B cell (primary cell): ENCODE data around the gene NHS. TPM values are rescaled to one million over a fixed set of nuclear protein-coding genes. Genes with fewer than 3 reads are reported as not detected.

Source experiments
- ATAC-seq: fragments of 200-7000 bp; cut with Tn5 transposase; one replicate; pipeline ENCODE4 v1.10.0; 2021; ENCODE audit warnings: low read depth, mild to moderate bottlenecking, moderate number of reproducible peaks, moderate library complexity
- CTCF ChIA-PET: fragments of 350-600 bp; sonication (Branson Sonifier 250); formaldehyde crosslinking; loops from one replicate; lab custom pipeline; 2021; ENCODE audit warnings: antibody characterized with exemption, inconsistent platforms; lab: Charles Lee
- POLR2A ChIA-PET: fragments of 350-600 bp; sonication (Branson Sonifier 250); formaldehyde crosslinking; loops from one replicate; lab custom pipeline; 2021; ENCODE audit warnings: antibody characterized with exemption; lab: Charles Lee
- DNase-seq: peaks from one replicate; pipeline ENCODE4 v3.0.0; 2013
- H2AFZ ChIP-seq: 2 replicates; pipeline ENCODE4 v1.6.1; 2012; ENCODE audit warnings: mild to moderate bottlenecking, low read depth, low read length; ENCODE audit not compliant: insufficient read depth, poor library complexity, severe bottlenecking
- H3K27ac ChIP-seq, 2 donors: 1 replicate in 1 of 2; 2 replicates in 1 of 2; pipeline ENCODE4 v1.5.1; 2012 to 2013; ENCODE audit warnings: low read length in 2 of 2, mild to moderate bottlenecking in 2 of 2, moderate library complexity in 1 of 2
- H3K27me3 ChIP-seq, 4 experiments: fragments of 200-600 bp in 1 of 4; sonication (generic) in 1 of 4; replicated peaks in 1 of 4; 1 replicate in 2 of 4; 2 replicates in 2 of 4; pipeline versions ENCODE4 v1.6.1 to v1.7.0; 2013 to 2016; ENCODE audit warnings: low read length in 3 of 4, mild to moderate bottlenecking in 2 of 4, mixed read lengths in 1 of 4, moderate library complexity in 1 of 4; ENCODE audit not compliant: insufficient read depth in 4 of 4, control insufficient read depth in 3 of 4; ENCODE audit errors: control extremely low read depth in 1 of 4
- H3K36me3 ChIP-seq, 2 experiments: replicated peaks in 1 of 2; 1 replicate in 1 of 2; 2 replicates in 1 of 2; pipeline versions ENCODE4 v1.6.1 to v1.7.1; 2013; ENCODE audit warnings: low read length in 1 of 2; ENCODE audit not compliant: insufficient read depth in 2 of 2, control insufficient read depth in 1 of 2; ENCODE audit errors: control extremely low read depth in 1 of 2, extremely low read depth in 1 of 2
- H3K4me1 ChIP-seq, 2 donors: fragments of 200-600 bp in 1 of 2; sonication (generic) in 1 of 2; 1 replicate in 1 of 2; 2 replicates in 1 of 2; pipeline versions ENCODE4 v1.5.1 to v1.6.1; 2013 to 2017; ENCODE audit warnings: low read length in 2 of 2; ENCODE audit not compliant: control insufficient read depth in 2 of 2, insufficient read depth in 2 of 2
- H3K4me2 ChIP-seq: replicated peaks from 2 replicates; pipeline ENCODE3; 2012; ENCODE audit warnings: mild to moderate bottlenecking, low read depth, low read length; ENCODE audit not compliant: poor library complexity, severe bottlenecking
- H3K4me3 ChIP-seq, 5 experiments: fragments of 200-600 bp in 1 of 5; sonication (generic) in 1 of 5; 1 replicate in 3 of 5; 2 replicates in 2 of 5; pipeline versions ENCODE4 v1.5.1 to v1.7.0; 2011 to 2016; ENCODE audit warnings: low read length in 4 of 5, mild to moderate bottlenecking in 4 of 5, low read depth in 2 of 5, control low read depth in 1 of 5, moderate library complexity in 1 of 5; ENCODE audit not compliant: insufficient read depth in 1 of 5; ENCODE audit errors: control extremely low read depth in 1 of 5, extremely low read depth in 1 of 5
- H3K79me2 ChIP-seq: fragments of 200-600 bp; sonication (generic); one replicate; pipeline ENCODE4 v1.6.0; 2016; ENCODE audit warnings: low read length; ENCODE audit not compliant: control insufficient read depth, insufficient read depth
- H3K9ac ChIP-seq: fragments of 200-600 bp; sonication (generic); 2 replicates; pipeline ENCODE4 v1.6.1; 2017; ENCODE audit warnings: mild to moderate bottlenecking, low read length, moderate library complexity
- H3K9me3 ChIP-seq, 3 donors: one replicate each; pipeline versions ENCODE4 v1.6.1 to v1.7.1; 2013; ENCODE audit warnings: low read length in 2 of 3; ENCODE audit not compliant: control insufficient read depth in 2 of 3, insufficient read depth in 1 of 3; ENCODE audit errors: control extremely low read depth in 1 of 3
- H4K20me1 ChIP-seq: 2 replicates; pipeline ENCODE4 v1.6.0; 2012; ENCODE audit warnings: mild to moderate bottlenecking, low read length; ENCODE audit not compliant: insufficient read depth, control insufficient read depth, poor library complexity, severe bottlenecking
- H3K27ac Mint-ChIP-seq: one replicate; pipeline ENCODE4 v1.8.0; 2021; ENCODE audit warnings: mixed read lengths
- H3K27me3 Mint-ChIP-seq: one replicate; pipeline ENCODE4 v1.8.0; 2021; ENCODE audit warnings: mixed read lengths
- H3K4me1 Mint-ChIP-seq: one replicate; pipeline ENCODE4 v1.8.0; 2021; ENCODE audit warnings: mixed read lengths
- H3K4me3 Mint-ChIP-seq: one replicate; pipeline ENCODE4 v1.8.0; 2021; ENCODE audit warnings: mixed read lengths
- H3K9me3 Mint-ChIP-seq: one replicate; pipeline ENCODE4 v1.8.0; 2022; ENCODE audit warnings: mixed read lengths; ENCODE audit not compliant: insufficient read depth
- CTCF ChIP-seq: fragments of 200-600 bp; IDR thresholded peaks from one replicate; pipeline ENCODE4 v1.8.0; 2022; ENCODE audit warnings: antibody characterized with exemption, mild to moderate bottlenecking
- EZH2 ChIP-seq: IDR thresholded peaks from 2 replicates; pipeline ENCODE4 v1.6.1; 2012; ENCODE audit warnings: borderline replicate concordance, low read depth, mild to moderate bottlenecking, moderate library complexity, low read length; ENCODE audit not compliant: insufficient read depth, poor library complexity, severe bottlenecking
- WGBS: methylation state at CpG from one replicate; pipeline ENCODE4 v1.1.5; 2013; ENCODE audit warnings: missing lambda C conversion rate; ENCODE audit not compliant: insufficient coverage; 5-methylcytosine and 5-hydroxymethylcytosine counted together
- intact Hi-C: fragments of 100-400 bp; cut with micrococcal nuclease; formaldehyde crosslinking; loops from one replicate; pipeline ENCODE4 v1.10.0; 2022
- polyA plus RNA-seq: library from polyadenylated mRNA; depleted of rRNA; stranded (reverse); fragments of >200 nt; gene quantifications from 2 replicates; pipeline ENCODE4 v1.2.3, GENCODE V29; 2012
- total RNA-seq, 2 donors: library from RNA; stranded (reverse); fragments of 120-200 nt in 1 of 2; gene quantifications; 1 replicate in 1 of 2; 2 replicates in 1 of 2; pipeline versions ENCODE4 v1.2.3 to v1.2.4, GENCODE V29; 2013 to 2022

NHS gene
- total and polyA plus RNA-seq, 2 donors (not counting 1 experiment from before 2014, with no cell fraction given): not detected

DNA sequence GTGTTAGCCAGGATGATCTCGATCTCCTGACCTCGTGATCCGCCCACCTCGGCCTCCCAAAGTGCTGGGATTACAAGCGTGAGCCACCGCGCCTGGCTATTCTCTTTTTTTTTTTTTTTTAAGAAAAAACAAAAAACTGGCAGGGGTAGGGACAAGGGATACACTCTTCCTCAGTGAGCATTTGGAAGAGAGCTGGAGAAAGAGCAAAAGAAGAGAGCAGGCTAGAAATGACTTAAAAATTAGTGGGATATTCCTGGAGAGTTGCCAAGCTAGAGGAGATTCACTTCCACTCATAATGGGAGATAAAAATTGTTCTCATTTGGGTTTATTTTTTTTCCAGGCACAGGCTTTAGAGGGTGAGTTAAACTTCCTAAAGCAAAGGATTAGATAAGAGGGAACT lies 222.3 kb downstream of the NHS start:
- H3K9me3 Mint-ChIP-seq: no peaks in the 10 kb centered on the region
- no peak overlapping the region for H3K9ac ChIP-seq
- no peaks in the 10 kb centered on the region for H3K79me2 ChIP-seq
- no peak overlapping the region for H3K4me3 ChIP-seq
- H3K36me3 ChIP-seq: no peaks in the 10 kb centered on the region
- no peak overlapping the region for H3K27ac ChIP-seq
- H3K27me3 Mint-ChIP-seq: peaks cover 3% of the 10 kb centered on the region
- DNase-seq: no peak
- no peak overlapping the region for H3K4me3 Mint-ChIP-seq
- no peak overlapping the region for H3K27ac Mint-ChIP-seq
- H3K27me3 ChIP-seq: no peaks in the 10 kb centered on the region
- H4K20me1 ChIP-seq: no peaks in the 10 kb centered on the region
- no peaks in the 10 kb centered on the region for H3K9me3 ChIP-seq
- no peak for ATAC-seq
- no peaks in the 10 kb centered on the region for H3K4me1 Mint-ChIP-seq
- no peak overlapping the region for H3K4me2 ChIP-seq
- ChIA-PET POLR2A (no interaction called here), CTCF (no interaction called here)
- intact Hi-C loops: no loop called here
- no CpG with 5 or more reads among the region's 7 CpGs for WGBS
- TF ChIP-seq EZH2: no peak
- TF ChIP-seq CTCF: no peak
- no peak overlapping the region for H2AFZ ChIP-seq
- no peaks in the 10 kb centered on the region for H3K4me1 ChIP-seq

GRCh38 chrX:17597836-17598439 lies 222.9 kb downstream of the NHS start:
- H3K27me3 Mint-ChIP-seq: peaks cover 3% of the 10 kb centered on the region
- no CpG with 5 or more reads among the region's 6 CpGs for WGBS
- ChIA-PET POLR2A (no interaction called here), CTCF (no interaction called here)
- Histone ChIP-seq H3K4me2 (no peak overlapping the region), H3K9ac (no peak overlapping the region), H3K9me3 (no peaks in the 10 kb centered on the region), H4K20me1 (no peaks in the 10 kb centered on the region), H3K36me3 (no peaks in the 10 kb centered on the region), H2AFZ (no peak overlapping the region), H3K4me1 (no peaks in the 10 kb centered on the region), H3K27me3 (no peaks in the 10 kb centered on the region), H3K27ac (no peak overlapping the region), H3K79me2 (no peaks in the 10 kb centered on the region), H3K4me3 (no peak overlapping the region)
- no peak for TF ChIP-seq EZH2
- TF ChIP-seq CTCF: no peak
- H3K9me3 Mint-ChIP-seq: no peaks in the 10 kb centered on the region
- intact Hi-C loops: no loop called here
- no peaks in the 10 kb centered on the region for H3K4me1 Mint-ChIP-seq
- DNase-seq: no peak
- no peak for ATAC-seq
- no peak overlapping the region for H3K4me3 Mint-ChIP-seq
- H3K27ac Mint-ChIP-seq: no peak overlapping the region
